RWPE1 (cell line): ENCODE measurements around the gene NPM1.
A peak's percentile ranks its signal among the peaks of the same experiment; 100 is the strongest.

ENCODE experiments used
- CTCF ChIA-PET: fragments of 350-600 bp; sonication (Branson Sonifier 250); formaldehyde crosslinking; extraction: SDS; loops from one replicate; lab custom pipeline; 2021; lab: Yijun Ruan, JAX
- POLR2A ChIA-PET: fragments of 400-600 bp; formaldehyde crosslinking; extraction: SDS; loops from one replicate; lab custom pipeline; 2020; ENCODE audit warnings: antibody characterized with exemption; ENCODE audit not compliant: low non-redundant PET; lab: Yijun Ruan, JAX
- DNase-seq: peaks from one replicate; pipeline ENCODE4 v3.0.0; 2012; ENCODE audit warnings: low spot score
- H3K27ac ChIP-seq: fragments of 450-650 bp; 2 replicates; pipeline ENCODE4 v1.5.1; 2017
- TF ChIP-seq, protein P1 (sequence below): fragments of 450-650 bp; conservative IDR thresholded peaks from 2 replicates; pipeline ENCODE4 v1.5.1; 2017; ENCODE audit warnings: low read depth, mild to moderate bottlenecking

Gene NPM1

DNA sequence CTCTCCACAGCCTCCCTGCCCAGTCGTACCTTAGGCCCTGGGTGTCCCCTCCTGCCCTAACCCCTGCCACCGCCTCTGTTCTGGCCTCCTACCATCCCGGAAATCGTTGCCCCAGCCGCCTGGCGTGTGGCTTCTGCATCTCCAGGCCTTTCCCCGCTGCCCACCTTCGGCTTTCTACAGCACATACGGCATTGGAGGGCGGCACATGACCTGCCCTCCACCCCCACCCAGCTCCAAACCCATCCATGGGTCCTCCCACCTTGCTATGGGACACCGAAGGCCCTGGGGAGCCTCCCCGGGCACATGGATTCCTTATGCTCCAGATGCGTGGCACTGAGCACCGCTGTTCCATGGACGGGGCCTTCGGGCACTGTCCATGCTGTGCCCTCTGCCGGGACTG lies 63.8 kb downstream of the NPM1 start:
- ChIA-PET CTCF (interaction anchor here (1.5 kb wide), 1 partner anchor 32 kb away, joined by 3 read pairs; no protein-coding TSS in a partner anchor), POLR2A (interaction anchor here (0.6 kb wide), 1 partner anchor 38 kb away, joined by 4 read pairs; no protein-coding TSS in a partner anchor)
- DNase-seq: no peak
- TF ChIP-seq, protein P1, sequence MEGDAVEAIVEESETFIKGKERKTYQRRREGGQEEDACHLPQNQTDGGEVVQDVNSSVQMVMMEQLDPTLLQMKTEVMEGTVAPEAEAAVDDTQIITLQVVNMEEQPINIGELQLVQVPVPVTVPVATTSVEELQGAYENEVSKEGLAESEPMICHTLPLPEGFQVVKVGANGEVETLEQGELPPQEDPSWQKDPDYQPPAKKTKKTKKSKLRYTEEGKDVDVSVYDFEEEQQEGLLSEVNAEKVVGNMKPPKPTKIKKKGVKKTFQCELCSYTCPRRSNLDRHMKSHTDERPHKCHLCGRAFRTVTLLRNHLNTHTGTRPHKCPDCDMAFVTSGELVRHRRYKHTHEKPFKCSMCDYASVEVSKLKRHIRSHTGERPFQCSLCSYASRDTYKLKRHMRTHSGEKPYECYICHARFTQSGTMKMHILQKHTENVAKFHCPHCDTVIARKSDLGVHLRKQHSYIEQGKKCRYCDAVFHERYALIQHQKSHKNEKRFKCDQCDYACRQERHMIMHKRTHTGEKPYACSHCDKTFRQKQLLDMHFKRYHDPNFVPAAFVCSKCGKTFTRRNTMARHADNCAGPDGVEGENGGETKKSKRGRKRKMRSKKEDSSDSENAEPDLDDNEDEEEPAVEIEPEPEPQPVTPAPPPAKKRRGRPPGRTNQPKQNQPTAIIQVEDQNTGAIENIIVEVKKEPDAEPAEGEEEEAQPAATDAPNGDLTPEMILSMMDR: no peak
- H3K27ac ChIP-seq: peak overlapping the region; percentile 66

DNA sequence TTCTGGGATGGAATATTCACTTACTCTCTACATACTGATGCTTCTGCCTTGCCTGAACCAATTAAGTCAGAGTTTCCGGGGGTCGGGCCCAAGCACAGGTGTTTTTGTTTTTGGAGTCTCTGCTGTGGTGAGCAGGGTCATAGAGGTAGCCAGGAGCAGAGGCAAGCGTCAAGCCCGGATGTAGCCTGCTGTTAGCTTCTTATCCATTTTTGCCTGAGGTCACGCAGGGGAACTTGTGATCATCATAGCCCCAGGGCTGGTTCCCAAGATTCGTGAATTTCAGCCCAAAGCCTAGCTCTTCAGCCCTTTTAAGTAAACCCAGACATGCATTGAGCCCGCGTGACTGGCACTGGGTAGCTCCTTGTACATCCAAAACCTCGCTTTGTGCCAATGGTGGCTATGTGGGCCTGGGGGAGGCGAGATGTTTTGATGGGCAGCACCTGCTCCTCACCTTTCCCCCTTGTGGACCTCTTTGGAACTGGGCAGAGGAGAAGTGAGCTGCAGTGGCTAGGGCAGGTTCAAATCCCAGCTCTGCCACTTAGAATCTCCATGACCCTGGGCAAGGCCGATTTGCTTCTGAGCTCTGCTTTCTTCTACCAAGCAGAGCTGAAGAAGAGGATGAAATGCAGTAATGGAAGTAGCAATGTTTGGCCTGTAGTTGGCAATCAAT lies 65.5 kb downstream of the NPM1 start:
- CTCF ChIA-PET: interaction anchor here (0.9 to 1.2 kb wide), 3 partner anchors 8 to 34 kb away, joined by 4 to 6 read pairs (median 4); no protein-coding TSS in a partner anchor
- H3K27ac ChIP-seq: no peak overlapping the region
- DNase-seq: no peak
- POLR2A ChIA-PET: interaction anchor here (0.6 kb wide), 1 partner anchor 26 kb away, joined by 3 read pairs; no protein-coding TSS in a partner anchor
- TF ChIP-seq, protein P1: no peak

DNA sequence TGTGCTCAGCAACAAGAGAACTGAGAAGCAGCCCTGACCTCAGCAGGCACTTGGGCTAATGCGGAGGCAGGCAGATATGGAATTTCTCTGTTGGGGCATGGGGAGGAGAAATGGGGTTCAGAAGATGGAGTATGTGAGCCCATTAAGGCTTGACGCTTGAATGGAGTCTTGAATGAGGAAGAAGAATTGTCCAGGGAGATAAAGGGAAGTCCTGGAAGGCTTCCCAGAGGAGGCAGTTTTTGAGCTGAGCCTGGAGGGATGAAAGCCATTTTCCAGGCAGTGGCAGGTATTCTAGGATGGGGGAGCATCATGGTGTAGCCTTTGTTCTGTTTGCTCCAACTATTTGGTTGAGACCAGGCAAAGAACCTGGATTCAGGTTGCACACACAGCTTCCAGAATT lies 66.3 kb downstream of the NPM1 start:
- DNase-seq: no peak
- POLR2A ChIA-PET: no interaction called here
- TF ChIP-seq, protein P1: no peak
- no peak overlapping the region for H3K27ac ChIP-seq
- CTCF ChIA-PET: interaction anchor here (0.9 to 1.2 kb wide), 2 partner anchors 9 to 35 kb away, joined by 4 to 6 read pairs; no protein-coding TSS in a partner anchor

DNA sequence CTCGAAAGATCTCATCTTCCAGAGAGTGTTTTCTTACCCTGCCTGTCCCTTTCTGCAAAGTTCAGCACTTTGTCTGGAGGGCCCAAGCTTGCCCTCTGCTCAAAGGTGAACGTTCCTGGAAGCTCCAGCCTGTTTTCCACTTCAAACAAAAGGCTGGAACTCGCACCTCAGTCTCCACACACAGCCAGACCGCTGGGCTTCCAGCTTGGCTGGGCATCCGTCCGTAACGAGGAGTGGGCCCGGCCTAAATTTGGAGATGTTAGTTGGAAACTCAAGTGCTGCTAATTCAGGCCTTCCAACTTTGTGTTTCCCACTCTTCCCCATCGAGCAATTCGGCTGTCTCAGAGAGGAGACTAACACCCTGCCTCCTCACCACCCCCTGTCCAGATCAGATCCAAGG lies 66.9 kb downstream of the NPM1 start:
- CTCF ChIA-PET: interaction anchor here (1.2 kb wide), 1 partner anchor 36 kb away, joined by 6 read pairs; no protein-coding TSS in a partner anchor
- TF ChIP-seq, protein P1: no peak
- H3K27ac ChIP-seq: no peak overlapping the region
- POLR2A ChIA-PET: no interaction called here
- DNase-seq: no peak

DNA sequence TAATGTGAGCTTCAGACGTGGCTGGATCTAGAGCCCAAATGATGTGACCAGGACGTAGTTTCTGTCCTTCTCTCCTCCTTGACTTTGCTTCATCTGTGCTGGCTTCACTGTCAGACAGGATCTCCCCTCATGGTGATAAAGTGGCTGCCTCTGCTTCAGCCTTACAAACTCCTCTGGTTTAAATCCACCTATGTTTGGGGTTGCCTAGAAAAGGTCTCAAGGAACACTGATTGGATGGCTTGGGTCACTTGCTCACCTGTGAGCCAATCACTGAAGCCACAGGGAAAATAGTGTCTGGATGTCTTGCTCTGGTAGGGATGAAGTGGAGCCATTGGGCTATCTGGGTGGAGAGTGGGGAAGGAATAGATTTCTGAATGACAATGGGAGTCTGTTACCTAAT lies 67.9 kb downstream of the NPM1 start:
- POLR2A ChIA-PET: no interaction called here
- H3K27ac ChIP-seq: no peak overlapping the region
- CTCF ChIA-PET: no interaction called here
- DNase-seq: no peak
- TF ChIP-seq, protein P1: no peak

DNA sequence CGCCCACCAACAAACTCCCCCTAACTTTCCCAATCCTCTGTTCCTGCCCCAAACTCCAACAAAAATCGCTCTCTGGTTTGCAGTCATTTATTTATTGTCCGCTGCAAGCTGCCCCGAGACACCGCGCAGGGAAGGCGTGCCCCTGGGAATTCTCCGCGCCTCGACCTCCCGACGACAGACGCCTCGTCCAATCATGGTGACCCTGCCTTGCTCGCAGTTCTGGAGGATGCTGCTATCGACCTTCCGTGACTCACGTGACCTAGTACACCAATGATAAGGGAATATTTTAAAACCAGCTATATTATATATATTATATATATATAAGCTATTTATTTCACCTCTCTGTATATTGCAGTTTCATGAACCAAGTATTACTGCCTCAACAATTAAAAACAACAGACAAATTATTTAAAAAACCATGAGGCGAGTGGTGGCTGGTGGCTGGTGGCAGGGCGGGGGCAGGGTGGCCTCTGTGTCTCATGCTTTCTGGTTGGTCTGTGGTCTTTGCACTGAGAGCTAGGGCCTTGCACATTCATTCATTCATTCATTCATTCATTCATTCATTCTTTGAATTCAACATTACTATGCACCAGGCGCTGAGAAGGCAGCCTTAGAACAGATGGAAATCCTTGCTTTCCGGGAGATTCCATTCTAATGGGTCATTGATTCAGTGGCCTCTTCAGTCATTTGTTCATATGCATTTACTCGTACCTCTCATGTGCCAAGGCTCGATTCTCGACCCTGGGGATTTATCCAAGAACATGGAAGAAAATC lies 69.7 kb downstream of the NPM1 start:
- no peak overlapping the region for H3K27ac ChIP-seq
- no peak for DNase-seq
- POLR2A ChIA-PET: no interaction called here
- CTCF ChIA-PET: interaction anchor here (0.5 kb wide), 1 partner anchor 174 kb away, joined by 3 read pairs; no protein-coding TSS in a partner anchor
- TF ChIP-seq, protein P1: no peak
